Measurements from ENCODE around the gene SEC61A1.

Gene SEC61A1

GRCh38 chr3:128077665-128078064 is 25.4 kb downstream of the SEC61A1 start:
- TF ChIP-seq GATA1 (IDR thresholded peaks at IDR 0.05; ENCODE audit: low read depth, low read length) (no peak), POLR2A (IDR thresholded peaks at IDR 0.05; ENCODE audit: low read length) (no peak)
- DNase-seq: no peak

GRCh38 chr3:128078322-128078721 is 26.1 kb downstream of the SEC61A1 start:
- peak in 1 of 2 experiments; percentile 46 for DNase-seq
- TF ChIP-seq GATA1 (IDR thresholded peaks at IDR 0.05; ENCODE audit: low read depth, low read length): no peak
- no peak for TF ChIP-seq POLR2A (IDR thresholded peaks at IDR 0.05; ENCODE audit: low read length)

GRCh38 chr3:128078875-128079274 is 26.6 kb downstream of the SEC61A1 start:
- no peak for DNase-seq
- TF ChIP-seq POLR2A (IDR thresholded peaks at IDR 0.05; ENCODE audit: low read length) (no peak), GATA1 (IDR thresholded peaks at IDR 0.05; ENCODE audit: low read depth, low read length) (no peak)

GRCh38 chr3:128079823-128080222 is 27.6 kb downstream of the SEC61A1 start:
- peak in 1 of 2 experiments; percentile 33 for DNase-seq
- no peak for TF ChIP-seq POLR2A (IDR thresholded peaks at IDR 0.05; ENCODE audit: low read length)
- TF ChIP-seq GATA1 (IDR thresholded peaks at IDR 0.05; ENCODE audit: low read depth, low read length): no peak

- TF ChIP-seq GATA1 (IDR thresholded peaks at IDR 0.05; ENCODE audit: low read depth, low read length): no peak
- no peak for TF ChIP-seq POLR2A (IDR thresholded peaks at IDR 0.05; ENCODE audit: low read length)
- DNase-seq: peak; percentile 79 to 81
Measured at GRCh38 chr3:128080323-128081080, 28.3 kb downstream of the SEC61A1 start.

- no peak for DNase-seq
- TF ChIP-seq GATA1 (IDR thresholded peaks at IDR 0.05; ENCODE audit: low read depth, low read length) (no peak), POLR2A (IDR thresholded peaks at IDR 0.05; ENCODE audit: low read length) (no peak)
Measured at GRCh38 chr3:128081226-128081625, 29.0 kb downstream of the SEC61A1 start.

- DNase-seq: no peak
- TF ChIP-seq GATA1 (IDR thresholded peaks at IDR 0.05; ENCODE audit: low read depth, low read length) (no peak), POLR2A (IDR thresholded peaks at IDR 0.05; ENCODE audit: low read length) (no peak)
Measured at GRCh38 chr3:128081846-128082245, 29.6 kb downstream of the SEC61A1 start.

- no peak for DNase-seq
- TF ChIP-seq POLR2A (IDR thresholded peaks at IDR 0.05; ENCODE audit: low read length) (no peak), GATA1 (IDR thresholded peaks at IDR 0.05; ENCODE audit: low read depth, low read length) (no peak)
Measured at GRCh38 chr3:128082546-128082945, 30.3 kb downstream of the SEC61A1 start.

- no peak for TF ChIP-seq GATA1 (IDR thresholded peaks at IDR 0.05; ENCODE audit: low read depth, low read length)
- no peak for TF ChIP-seq POLR2A (IDR thresholded peaks at IDR 0.05; ENCODE audit: low read length)
Measured at GRCh38 chr3:128083396-128083795, 31.2 kb downstream of the SEC61A1 start.

GRCh38 chr3:128083980-128084674 is 31.9 kb downstream of the SEC61A1 start:
- TF ChIP-seq GATA1 (IDR thresholded peaks at IDR 0.05; ENCODE audit: low read depth, low read length) (no peak), POLR2A (IDR thresholded peaks at IDR 0.05; ENCODE audit: low read length) (no peak)
- DNase-seq: no peak

More at GRCh38 chr3:128083396-128083795, 31.2 kb downstream of the SEC61A1 start:
- no peak for DNase-seq

GRCh38 chr3:128084675-128085021 is 32.4 kb downstream of the SEC61A1 start:
- TF ChIP-seq GATA1 (IDR thresholded peaks at IDR 0.05; ENCODE audit: low read depth, low read length): no peak
- TF ChIP-seq POLR2A (IDR thresholded peaks at IDR 0.05; ENCODE audit: low read length): no peak
- DNase-seq: no peak

GRCh38 chr3:128089135-128089534 is 36.9 kb downstream of the SEC61A1 start:
- TF ChIP-seq POLR2A (IDR thresholded peaks at IDR 0.05; ENCODE audit: low read length) (no peak), GATA1 (IDR thresholded peaks at IDR 0.05; ENCODE audit: low read depth, low read length) (no peak)
- peak in 1 of 2 experiments; percentile 16 for DNase-seq

GRCh38 chr3:128091586-128091985 is 39.3 kb downstream of the SEC61A1 start:
- TF ChIP-seq POLR2A (IDR thresholded peaks at IDR 0.05; ENCODE audit: low read length) (no peak), GATA1 (IDR thresholded peaks at IDR 0.05; ENCODE audit: low read depth, low read length) (no peak)
- no peak for DNase-seq

- TF ChIP-seq GATA1 (IDR thresholded peaks at IDR 0.05; ENCODE audit: low read depth, low read length): no peak
- no peak for TF ChIP-seq POLR2A (IDR thresholded peaks at IDR 0.05; ENCODE audit: low read length)
- no peak for DNase-seq
Measured at GRCh38 chr3:128094295-128095151, 42.3 kb downstream of the SEC61A1 start.
